GM21825 (cell line): ENCODE data around the gene LHFPL4.
"Not testable (repeated sequence)": the region's sequence is repeated elsewhere in the genome, so short reads cannot be mapped to it uniquely, and the experiment has no call there.

Source experiments
- ATAC-seq: cut with Tn5 transposase; IDR thresholded peaks from one replicate; pipeline ENCODE4 v1.9.1; 2021; ENCODE audit warnings: mild to moderate bottlenecking, moderate library complexity; ENCODE audit not compliant: unreplicated experiment

The LHFPL4 gene

DNA sequence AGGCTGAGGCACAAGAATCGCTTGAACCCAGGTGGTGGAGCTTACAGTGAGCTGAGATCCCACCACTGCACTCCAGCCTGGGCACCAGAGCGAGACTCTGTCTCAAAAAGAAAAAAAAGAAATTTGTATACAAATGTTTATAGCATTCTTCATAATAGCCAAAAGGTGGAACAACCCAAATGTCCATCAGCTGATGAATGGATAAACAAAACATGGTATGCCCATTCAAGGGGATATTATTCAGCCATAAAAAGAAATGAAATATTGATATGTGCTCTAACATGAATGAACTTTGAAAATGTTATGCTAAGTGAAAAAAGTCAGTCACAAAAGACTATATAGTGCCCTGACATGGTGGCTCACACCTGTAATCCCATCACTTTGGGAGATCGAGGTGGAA is 11.4 kb downstream of the LHFPL4 start:
- ATAC-seq = no peak

DNA sequence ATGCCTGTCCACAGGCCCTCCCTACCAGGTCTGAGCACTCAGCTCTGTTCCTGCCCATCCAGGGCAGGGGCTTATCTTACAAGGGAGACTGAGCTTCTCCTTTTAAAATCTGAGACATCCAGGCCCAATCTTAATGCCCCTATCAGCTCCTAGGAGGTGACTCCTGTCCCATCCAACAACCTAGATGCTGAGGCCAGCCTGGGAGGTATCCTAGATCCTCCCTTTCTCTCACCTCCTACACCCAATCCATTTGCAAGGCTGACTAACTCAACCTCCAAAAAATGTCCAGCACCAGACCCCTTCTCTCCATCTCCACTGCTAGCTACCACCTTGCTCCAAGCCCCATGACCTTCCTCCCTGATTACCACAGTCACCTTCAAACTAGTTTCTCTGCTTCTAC is 17.4 kb downstream of the LHFPL4 start:
- no peak for ATAC-seq

DNA sequence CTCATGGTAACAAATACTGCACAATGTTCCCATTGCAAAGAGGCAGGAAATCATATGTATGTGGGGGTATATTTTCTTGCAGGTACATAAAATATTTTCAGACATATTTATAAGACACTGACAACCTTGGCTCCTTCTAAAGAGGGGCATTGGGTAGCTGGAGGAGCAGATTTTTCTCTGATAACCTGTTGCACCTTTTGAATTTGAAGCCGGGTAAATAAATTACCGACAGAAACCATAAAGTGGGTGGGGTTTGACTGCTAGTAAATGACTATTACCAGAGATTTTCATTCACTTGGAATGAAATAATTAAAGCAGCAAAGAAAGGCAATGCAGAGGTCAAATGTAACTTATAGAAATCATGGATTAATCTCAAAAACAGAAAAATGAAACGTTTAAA is 19.2 kb downstream of the LHFPL4 start:
- no peak for ATAC-seq

DNA sequence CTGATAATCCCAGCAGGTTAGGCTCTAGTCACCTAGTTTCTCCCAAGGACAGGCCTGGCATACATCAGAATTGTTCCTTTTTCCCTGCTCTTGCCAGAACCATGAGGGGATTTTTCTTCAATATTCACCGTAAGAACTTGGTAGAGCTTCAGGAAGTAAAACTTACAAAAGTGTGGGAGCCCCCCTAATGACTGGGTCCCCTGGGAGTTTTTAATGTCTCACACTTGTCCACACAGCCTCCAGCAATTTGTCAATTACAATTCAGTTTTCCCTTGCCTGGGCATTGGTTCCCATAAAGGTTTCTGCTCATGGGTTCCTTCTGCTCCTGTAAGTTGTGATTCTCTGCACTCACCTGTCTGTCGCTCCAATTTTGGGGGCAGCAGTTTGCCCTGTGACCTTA is 28.5 kb downstream of the LHFPL4 start:
- no peak for ATAC-seq

DNA sequence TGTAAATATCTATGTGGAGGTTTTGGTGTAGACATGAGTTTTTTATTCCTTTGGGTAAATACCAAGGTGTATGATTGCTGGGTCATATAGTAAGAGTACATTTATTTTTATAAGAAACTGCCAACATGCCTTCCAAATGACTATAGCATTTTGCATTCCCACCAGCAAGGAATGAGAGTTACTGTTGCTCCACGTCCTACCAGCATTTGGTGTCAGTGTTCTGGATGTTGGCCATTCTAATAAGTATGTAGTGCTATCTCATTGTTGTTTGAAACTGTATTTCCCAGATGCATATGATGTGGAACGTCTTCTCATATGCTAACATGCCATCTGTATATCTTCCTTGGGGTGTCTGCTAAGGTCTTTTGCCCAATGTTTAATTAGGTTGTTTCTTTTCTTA is 38.7 kb downstream of the LHFPL4 start:
- no peak for ATAC-seq

DNA sequence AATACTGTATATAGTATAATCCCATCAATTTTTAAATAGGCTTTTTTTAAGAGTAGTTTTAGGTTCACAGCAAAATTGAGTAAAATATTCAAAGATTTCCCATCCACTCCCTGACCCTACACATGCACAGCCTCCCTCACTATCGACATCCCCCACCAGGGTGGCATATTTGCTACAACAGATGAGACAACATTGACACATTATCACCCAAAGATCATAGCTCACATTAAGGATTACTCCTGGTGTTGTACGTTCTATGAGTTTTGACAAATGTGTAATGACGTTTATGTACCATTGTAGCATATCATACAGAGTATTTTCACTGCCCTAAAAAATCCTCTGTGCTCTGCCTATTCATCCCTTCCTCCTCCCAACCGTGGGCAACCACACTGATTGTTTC is 39.3 kb downstream of the LHFPL4 start:
- no peak for ATAC-seq

DNA sequence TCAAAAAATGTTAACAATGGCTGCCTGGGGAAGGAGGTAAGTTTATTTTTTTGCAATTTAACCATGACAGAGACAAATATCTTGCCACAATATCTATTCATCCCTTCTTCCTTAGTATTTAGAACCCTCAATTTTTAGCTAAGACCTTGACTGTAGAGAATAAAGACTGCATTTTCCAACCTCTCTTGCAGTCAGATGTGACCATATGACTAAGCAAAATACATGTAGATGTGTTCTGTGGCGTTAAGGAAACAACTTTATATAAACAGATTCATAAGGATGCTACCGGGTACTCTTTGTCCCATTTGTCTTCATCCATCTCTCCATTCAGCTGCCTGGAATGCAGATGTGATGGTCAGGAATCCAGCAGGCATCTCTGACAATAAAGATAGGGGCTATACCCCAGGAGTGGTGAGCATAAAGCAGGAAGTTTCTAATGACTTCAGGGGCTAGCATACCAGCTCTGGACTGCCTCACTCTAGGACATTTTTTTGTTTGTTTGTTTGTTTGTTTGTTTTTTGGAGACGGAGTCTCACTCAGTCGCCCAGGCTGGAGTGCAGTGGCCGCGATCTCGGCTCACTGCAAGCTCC is 41.1 kb downstream of the LHFPL4 start:
- ATAC-seq = no peak

DNA sequence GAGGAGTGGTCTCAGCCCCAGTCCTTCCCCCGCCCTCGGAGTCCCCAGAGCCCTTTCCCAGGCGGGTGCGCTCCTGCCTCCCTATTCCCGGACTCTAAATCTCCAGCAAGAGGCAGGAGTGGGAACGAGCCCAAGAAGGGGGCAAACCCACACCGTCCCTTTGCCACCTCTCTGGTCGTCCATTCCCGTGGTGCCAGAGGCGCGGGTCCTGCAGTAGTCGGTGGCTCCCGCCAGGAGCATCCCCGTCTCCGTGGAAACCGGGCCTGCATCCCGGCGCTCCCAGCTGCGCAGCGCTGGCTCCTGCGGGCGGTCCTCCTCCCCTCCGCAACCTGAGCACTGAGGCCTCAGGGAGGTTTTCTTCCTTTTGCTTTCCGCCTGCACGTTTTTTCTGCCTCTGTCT is 44.8 kb downstream of the LHFPL4 start:
- ATAC-seq = no peak

DNA sequence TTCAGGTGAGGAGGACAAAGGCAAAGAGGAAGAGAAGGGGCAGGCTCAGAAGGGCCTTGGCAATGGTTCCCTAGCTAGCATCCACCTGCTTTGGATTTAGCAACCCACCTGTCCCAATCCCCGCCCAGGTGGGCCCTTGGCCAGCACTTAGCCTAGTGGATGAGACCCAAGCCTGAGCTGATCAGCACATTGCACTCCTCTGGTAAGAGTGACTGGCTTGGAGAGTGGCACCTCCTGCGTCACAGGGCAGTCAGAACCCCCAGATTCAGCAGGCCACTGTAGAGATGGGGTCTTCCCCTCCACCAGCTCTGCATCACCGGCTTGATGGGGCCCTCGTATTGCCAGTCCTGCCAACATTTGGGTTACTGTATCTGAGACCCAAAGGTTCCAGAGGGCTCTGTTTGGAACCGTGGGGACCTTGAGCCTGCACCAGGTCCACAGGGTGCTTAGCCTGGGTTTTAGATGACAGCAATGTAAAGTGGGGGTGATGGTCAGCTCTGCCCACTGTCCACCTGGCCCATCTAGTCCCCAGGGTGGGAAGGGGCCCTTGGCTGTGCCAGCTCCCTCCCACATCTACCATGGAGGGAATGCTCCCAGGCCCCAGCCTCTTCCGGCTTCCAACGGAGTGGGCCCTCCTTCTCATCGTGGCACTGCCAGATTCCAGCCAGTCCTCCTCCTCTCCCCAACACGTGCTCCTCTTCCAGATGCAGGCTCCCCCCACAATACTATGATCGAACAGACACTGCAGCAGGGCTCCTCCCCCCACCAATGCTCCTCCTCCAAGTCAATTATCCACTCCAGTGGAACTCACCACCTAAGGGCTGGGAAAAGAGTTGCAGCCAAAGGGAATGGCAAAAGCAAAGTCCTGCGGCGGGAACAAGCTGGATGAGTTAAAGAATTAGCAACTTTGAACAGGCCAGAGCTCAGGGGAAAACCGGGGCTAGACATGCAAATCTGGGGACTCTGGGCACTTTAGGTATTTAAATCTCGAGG is 45.7 kb downstream of the LHFPL4 start:
- ATAC-seq = no peak

DNA sequence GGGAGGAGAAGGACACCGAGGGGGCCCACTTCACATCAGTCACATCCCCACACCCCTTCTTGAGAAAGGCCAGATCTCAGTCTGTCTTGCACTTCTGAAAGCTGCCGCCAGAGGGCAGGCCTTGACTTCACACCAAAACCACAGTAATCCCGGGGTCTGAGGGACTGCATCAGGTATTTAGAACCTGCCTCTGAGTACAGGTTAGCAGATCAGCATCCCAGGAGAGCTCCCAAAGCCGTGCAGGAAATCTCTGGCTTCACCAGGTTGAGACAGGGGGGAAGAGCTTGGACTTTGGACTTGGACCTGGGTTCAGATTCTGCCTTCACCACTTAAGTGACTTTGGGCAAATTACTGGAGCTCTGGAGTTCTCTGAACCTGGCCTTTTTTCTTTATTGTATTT is 50.3 kb downstream of the LHFPL4 start:
- ATAC-seq = no peak

DNA sequence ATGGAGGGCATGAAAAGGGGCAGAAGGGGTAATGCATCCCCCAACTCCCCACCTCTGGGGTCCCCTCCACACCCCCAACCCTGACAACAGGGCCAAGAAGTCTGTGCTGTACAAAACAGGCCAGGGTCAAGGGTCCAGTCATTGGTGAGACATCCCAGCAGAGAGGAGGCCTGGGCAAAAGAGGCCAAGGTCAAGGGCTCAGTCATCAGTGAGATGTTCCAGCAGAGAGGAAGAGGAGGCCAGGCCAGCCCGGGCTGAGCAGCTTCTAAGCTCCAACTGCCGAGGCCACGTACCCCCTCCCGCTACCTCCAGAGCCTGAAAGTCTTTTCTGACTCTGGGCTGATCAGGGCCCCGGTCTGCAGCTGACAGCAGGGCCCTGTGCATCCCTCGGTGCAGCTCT is 52.4 kb downstream of the LHFPL4 start:
- no peak for ATAC-seq

DNA sequence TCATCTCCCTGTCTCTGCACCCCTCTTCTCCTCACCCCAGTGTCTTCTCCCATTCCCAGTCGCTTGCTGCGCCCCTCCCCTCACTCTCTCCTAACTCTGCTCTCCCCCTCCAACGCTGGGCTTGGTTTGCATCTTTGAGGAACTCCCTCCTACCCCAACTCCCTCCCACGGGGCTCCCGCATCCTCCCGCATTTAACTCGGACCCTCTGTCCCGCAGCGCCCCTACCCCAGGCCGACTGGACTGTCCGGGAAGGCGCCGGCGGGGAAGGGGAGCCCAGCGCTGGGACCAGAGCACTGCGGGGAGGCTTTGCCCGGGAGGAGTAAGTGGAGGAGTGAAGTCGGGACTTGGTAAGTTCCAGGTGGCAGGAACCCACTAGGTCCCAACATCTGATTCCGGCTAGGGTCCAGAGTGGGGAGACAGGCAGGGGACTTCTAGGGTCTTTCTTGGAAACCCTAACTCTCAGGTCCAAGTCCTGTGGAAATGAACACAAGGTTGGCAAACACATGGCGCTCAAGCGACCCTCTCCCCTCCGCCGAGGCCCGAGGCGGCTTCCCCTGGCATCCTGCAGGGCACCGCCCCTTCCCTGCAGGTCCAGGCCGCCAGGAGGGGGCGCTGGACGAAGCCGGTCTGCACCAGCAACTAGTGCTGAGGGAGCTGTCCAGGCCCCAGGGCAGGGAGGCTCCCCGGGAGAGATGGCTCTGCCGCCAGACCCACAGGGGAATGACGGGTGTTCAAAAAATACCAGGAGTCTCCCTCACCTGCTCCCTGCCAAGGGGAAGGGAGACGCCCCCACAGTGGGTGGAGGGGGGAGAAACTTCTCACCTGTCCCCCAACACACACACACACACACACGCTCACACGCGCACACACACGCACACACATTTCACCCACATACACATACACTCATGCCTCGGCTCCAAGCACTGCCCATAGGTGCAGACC is 53.2 kb downstream of the LHFPL4 start:
- ATAC-seq = peak; percentile 58

DNA sequence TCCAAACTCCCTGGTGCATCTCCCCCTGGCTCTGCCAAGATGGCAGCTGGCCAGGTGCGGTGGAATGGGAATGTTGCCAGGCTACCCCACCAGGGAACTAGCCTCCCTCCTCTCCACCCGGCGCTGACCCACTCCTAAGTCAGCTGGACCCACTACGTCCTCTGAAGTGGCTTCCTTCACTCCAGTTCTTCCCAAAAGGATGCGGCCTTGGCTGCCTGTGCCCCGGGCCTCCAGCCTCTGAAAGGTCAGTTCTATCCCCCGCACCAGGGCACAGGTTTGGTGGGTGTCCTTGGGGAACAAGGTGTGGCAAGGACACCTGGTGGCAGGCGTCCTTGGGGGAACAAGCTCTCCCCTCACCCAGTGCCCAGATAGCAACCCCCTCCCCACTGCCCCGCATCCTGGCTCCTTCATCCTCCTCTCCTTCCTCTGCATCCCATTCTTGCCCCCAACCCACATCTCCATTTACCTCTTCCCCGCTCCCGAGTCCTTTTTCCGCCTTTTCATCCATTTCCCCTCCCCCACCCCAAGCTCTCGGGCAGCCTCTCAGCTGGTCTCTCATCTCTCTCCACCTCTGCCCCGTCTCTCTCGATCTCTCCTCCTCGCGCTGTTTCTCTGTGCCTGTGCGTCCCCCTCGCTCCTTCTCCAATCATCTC is 54.0 kb downstream of the LHFPL4 start:
- ATAC-seq = no peak

DNA sequence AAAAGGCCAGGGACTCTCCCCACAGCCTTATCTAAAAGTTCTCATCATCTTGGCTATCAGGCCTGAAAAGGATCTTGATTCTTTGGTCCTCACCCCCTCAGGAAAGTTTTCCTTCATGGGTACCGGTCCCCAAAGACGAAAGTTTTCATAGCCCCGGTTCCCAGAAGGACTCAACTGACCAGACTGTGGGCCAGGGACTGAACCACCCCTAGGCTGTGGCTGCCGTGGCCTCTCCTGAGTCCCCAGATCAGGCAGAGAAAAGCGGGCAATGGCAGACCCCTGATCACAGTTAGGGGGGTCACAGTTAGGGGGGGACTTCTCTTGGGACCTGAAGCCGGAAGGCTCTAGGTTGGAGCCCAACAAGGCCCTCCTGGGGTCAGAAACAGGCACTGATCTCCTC is 54.8 kb downstream of the LHFPL4 start:
- no peak for ATAC-seq

DNA sequence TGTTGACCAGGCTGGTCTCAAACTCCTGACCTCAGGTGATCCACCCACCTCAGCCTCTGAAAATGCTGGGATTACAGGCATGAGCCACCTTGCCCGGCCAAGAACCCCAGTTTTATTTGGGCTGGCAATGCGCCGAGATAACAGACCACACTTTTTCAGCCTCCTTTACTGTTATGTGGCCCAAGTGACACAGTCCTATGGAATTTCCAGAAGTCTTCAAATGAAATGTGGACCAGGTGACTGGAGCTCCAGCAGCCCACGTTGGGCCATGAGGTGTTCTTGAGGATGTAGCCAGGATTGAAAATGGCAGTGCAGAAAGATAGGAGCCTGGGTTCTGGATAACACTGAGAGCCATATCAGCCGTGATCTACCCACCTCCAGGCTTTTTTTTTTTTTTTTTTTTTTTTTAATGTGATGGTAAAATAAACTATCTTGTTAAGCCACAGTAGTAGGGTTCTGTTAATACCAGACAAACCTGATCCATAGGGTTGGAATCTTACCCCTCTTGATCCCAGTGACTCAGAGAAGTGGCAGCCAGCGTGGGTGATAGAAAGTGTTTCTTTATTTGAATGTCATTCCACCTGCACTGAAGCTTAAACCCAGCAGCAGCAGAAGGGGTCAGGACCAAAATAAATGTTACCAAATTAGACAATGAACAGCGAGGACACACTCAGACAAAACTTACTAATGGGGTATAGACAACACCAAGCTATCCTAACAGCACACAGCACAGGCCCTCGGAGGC is 55.6 kb downstream of the LHFPL4 start:
- ATAC-seq = no peak

DNA sequence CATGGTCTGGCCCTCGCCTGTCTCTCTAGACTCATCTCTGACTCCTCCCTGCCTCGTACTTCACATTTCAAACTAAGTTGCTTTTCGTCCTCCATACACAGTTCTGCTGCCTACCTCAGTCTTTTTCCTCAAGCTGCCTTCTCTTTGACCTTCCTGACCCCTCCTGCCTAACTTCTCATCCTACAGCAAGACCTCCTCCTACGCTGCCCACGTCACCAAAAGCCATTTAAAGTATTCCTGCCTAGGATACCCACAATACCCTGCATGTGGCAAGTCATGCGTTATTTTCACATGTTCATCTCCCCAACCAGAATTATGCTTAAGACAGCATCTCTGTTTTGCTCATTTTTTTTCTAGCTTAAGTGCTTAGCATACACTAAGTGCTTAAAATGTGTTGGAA is 56.7 kb downstream of the LHFPL4 start:
- no peak for ATAC-seq

DNA sequence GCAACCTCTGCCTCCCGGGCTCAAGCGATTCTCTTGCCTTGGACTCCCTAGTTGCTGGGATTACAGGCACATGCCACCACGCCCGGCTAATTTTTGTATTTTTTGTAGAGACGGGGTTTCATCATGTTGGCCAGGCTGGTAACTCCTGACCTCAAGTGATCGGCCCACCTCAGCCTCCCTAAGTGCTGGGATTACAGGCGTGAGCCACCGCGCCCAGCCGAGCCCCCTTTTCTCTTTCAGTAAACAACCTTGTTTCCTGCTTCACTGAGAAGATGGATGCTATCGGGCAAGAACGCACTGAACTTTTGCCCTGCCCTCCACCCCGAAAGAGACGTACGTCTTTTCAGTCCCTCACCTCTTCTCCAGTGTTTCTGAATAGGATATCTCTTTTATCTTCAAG is 59.6 kb downstream of the LHFPL4 start:
- not testable (repeated sequence) for ATAC-seq

DNA sequence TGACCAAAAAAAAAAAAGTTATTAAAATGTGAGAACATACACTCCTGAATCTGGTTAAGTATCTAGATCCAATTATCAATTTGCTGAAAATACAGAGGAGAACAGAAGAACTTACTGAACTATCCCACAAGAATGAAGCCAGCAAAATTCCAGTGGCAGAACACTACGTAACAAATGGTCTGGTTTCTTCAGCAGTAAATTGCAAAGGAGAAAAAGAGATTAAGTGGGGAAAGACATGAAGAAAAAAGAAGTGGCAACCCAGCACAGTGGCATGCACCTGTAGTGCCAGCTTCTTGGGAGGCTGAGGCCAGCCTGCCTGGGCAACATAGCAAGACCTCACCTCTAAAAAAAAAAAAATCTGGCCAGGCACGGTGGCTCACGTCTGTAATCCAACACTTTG is 62.1 kb downstream of the LHFPL4 start:
- ATAC-seq = no peak

DNA sequence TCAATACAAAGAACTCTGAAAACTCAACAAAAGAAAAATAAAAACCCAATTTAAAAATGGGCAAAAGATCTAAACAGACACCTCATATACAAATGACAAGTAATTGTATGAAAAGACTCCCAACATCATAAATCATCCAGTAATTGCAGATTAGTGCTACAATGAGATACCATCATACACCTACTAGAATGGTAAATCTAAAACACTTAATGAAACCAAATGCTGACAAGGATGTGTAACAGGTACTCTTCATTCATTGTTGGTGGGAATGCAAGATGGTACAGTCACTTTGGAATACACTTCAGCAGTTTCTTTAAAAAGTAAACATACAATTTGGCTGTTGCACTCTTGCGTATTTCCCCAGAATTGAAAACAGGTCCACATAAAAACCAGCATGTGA is 68.4 kb downstream of the LHFPL4 start:
- ATAC-seq = no peak

DNA sequence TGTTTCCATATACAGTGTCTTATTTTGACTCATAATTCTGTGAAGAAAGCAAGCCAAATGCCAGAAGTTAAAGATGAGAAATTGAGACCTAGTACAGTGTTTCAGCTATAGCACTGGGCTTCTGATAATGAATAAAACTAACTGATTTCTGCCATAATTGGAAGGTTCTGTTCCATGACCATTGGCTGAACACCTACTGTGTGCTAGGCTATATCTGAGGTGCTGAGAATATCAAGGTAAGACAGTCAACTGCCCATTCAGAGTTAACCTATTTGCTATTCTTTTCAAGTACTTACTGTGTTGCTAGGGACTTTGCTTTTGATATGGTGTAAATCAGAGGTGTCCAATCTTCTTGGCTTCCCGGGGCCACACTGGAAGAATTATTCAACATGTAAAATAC is 73.4 kb downstream of the LHFPL4 start:
- ATAC-seq = no peak
